ENCODE results near the gene NDUFA13. TPM values are rescaled to one million over a fixed set of nuclear protein-coding genes. Genes with fewer than 3 reads are reported as not detected.

Gene NDUFA13
- total RNA-seq, 1 experiment from 2014 or later: 489 TPM

- WGBS (ENCODE audit: extremely low coverage, insufficient read length, low lambda C conversion rate): no CpG with 5 or more reads among the region's 5 CpGs
These were observed 35.3 kb upstream of the NDUFA13 start for GRCh38 chr19:19480688-19481087.

More at GRCh38 chr19:19480688-19481087, 35.3 kb upstream of the NDUFA13 start:
- Histone ChIP-seq H3K9me3 (ENCODE audit: control insufficient read depth, low read depth, low read length) (no peaks in the 10 kb centered on the region), H3K79me1 (ENCODE audit: insufficient read depth, low read depth, low read length, poor library complexity, severe bottlenecking) (peaks cover 11% of the 10 kb centered on the region), H4K91ac (ENCODE audit: insufficient read length, low read depth, low read length) (no peak overlapping the region), H3K4ac (ENCODE audit: low read depth, low read length) (no peak overlapping the region), H2BK12ac (ENCODE audit: insufficient read length, low read depth, low read length) (no peak overlapping the region), H3K23ac (ENCODE audit: insufficient read length, low read depth, low read length) (no peak overlapping the region), H3K9ac (ENCODE audit: extremely low read depth, insufficient read length, low read length) (no peak overlapping the region), H2BK20ac (ENCODE audit: low read depth, low read length, poor library complexity, severe bottlenecking) (no peak overlapping the region), H4K5ac (ENCODE audit: insufficient read length, low read depth, low read length) (no peak overlapping the region), H2BK120ac (ENCODE audit: low read depth, low read length, poor library complexity, severe bottlenecking) (no peak overlapping the region), H3K27me3 (ENCODE audit: insufficient read depth, low read length) (no peaks in the 10 kb centered on the region), H2BK15ac (ENCODE audit: low read depth, low read length) (no peak overlapping the region), H3K23me2 (ENCODE audit: insufficient read length, low read depth, low read length, poor library complexity, severe bottlenecking) (no peaks in the 10 kb centered on the region), H3K14ac (ENCODE audit: insufficient read depth, low read length) (no peak overlapping the region), H3K4me1 (ENCODE audit: insufficient read depth, low read length) (peaks cover 1% of the 10 kb centered on the region; the same call in 1 of the 2 replicates), H3K4me2 (ENCODE audit: insufficient read depth, insufficient read length, low read length) (no peak overlapping the region), H3K79me2 (ENCODE audit: insufficient read depth, low read length) (peaks cover 35% of the 10 kb centered on the region; the same call in 1 of the 2 replicates), H4K20me1 (ENCODE audit: control insufficient read depth, insufficient read depth, insufficient read length) (peaks cover 4% of the 10 kb centered on the region), H3T11ph (ENCODE audit: low read length) (no peak overlapping the region), H3K18ac (ENCODE audit: insufficient read length, low read depth, low read length) (no peak overlapping the region), H2BK5ac (ENCODE audit: insufficient read length, low read length) (no peak overlapping the region), H3K27ac (ENCODE audit: insufficient read length, low read depth, low read length) (no peak overlapping the region), H3K56ac (ENCODE audit: insufficient read length, low read depth, low read length) (no peak overlapping the region), H2AFZ (ENCODE audit: low read length) (no peak overlapping the region), H2AK5ac (ENCODE audit: insufficient read length, low read length) (no peak overlapping the region), H4K8ac (replicated peaks; ENCODE audit: insufficient read length, low read depth, low read length) (no peak overlapping the region)
- H3K9me3 Mint-ChIP-seq: no peaks in the 10 kb centered on the region
- H3K4me3 Mint-ChIP-seq: no peak overlapping the region
- H3K4me1 Mint-ChIP-seq: peaks cover 45 to 55% of the 10 kb centered on the region in 2 experiments
- H3K27me3 Mint-ChIP-seq (ENCODE audit: low read depth): no peaks in the 10 kb centered on the region; the same call in 1 of the 2 replicates
- peak overlapping the region in 2 of 3 experiments; percentile 27 to 28; a peak in 3 of 7 replicates for H3K27ac Mint-ChIP-seq
- no peak for DNase-seq
- H3K36me3 Mint-ChIP-seq (ENCODE audit: insufficient read depth in 1 of 3, low read depth in 3 of 3): peaks cover 8 to 36% (median 25%) of the 10 kb centered on the region in 3 experiments; a peak in 6 of 7 replicates
- no peak for TF ChIP-seq CTCF (conservative IDR thresholded peaks at IDR 0.05)

Data from H9 (cell line).